Testis (tissue), 3 donors: Measurements from ENCODE around the gene CALR3. TPM values are rescaled to one million over a fixed set of nuclear protein-coding genes. Genes with fewer than 3 reads are reported as not detected.
A peak's percentile ranks its signal among the peaks of the same experiment; 100 is the strongest.
"Not testable (repeated sequence)": the region's sequence is repeated elsewhere in the genome, so short reads cannot be mapped to it uniquely, and the experiment has no call there.

ENCODE experiments used
- DNase-seq: peaks from one replicate; pipeline ENCODE4 v3.0.0-alpha.2; 2019
- H3K27ac ChIP-seq, 2 donors: fragments of 200-600 bp; sonication (generic); one replicate each; pipeline ENCODE4 v1.5.1; 2019
- H3K27me3 ChIP-seq: fragments of 200-600 bp; sonication (generic); one replicate; pipeline ENCODE4 v1.5.1; 2019
- H3K36me3 ChIP-seq: fragments of 200-600 bp; sonication (generic); one replicate; pipeline ENCODE4 v1.5.1; 2017; ENCODE audit warnings: low read depth; ENCODE audit errors: missing control alignments
- H3K4me1 ChIP-seq: fragments of 200-600 bp; sonication (generic); one replicate; pipeline ENCODE4 v1.5.1; 2019
- H3K4me3 ChIP-seq, 2 donors: fragments of 200-600 bp; sonication (generic); one replicate each; pipeline ENCODE4 v1.5.1; 2017 to 2019
- H3K9me3 ChIP-seq: fragments of 200-600 bp; sonication (generic); one replicate; pipeline ENCODE4 v1.5.1; 2017
- CTCF ChIP-seq, 3 experiments: fragments of 450-650 bp in 2 of 3; fragments of 200-600 bp in 1 of 3; sonication (generic) in 1 of 3; IDR thresholded peaks; one replicate each; pipeline ENCODE4 v1.5.1; 2016 to 2019; ENCODE audit warnings: antibody characterized with exemption in 3 of 3, mild to moderate bottlenecking in 2 of 3, moderate library complexity in 1 of 3
- POLR2A ChIP-seq: fragments of 450-650 bp; IDR thresholded peaks from one replicate; pipeline ENCODE4 v1.6.1; 2017; ENCODE audit warnings: antibody characterized with exemption, mild to moderate bottlenecking, moderate library complexity
- WGBS, 2 donors: methylation state at CpG; one replicate each; pipeline ENCODE4 v1.1.5; 2018; 5-methylcytosine and 5-hydroxymethylcytosine counted together
- intact Hi-C: fragments of 100-400 bp; cut with DNase I; formaldehyde crosslinking; loops from one replicate; pipeline ENCODE4 v1.15.1; 2023; ENCODE audit warnings: low total_unique reads
- polyA plus RNA-seq: library from polyadenylated mRNA; stranded (reverse); fragments of 350-450 nt; fragmentation: Illumina TruSeq; extraction: RNeasy Lipid Tissue Mini Kit (QIAGEN cat#74804); gene quantifications from one replicate; pipeline ENCODE4 v1.2.3, GENCODE V29; 2014; ENCODE audit warnings: low read depth, low replicate concordance; ENCODE audit not compliant: insufficient read depth
- total RNA-seq, 2 donors: library from RNA; depleted of rRNA; stranded (reverse); fragments of >200 nt; gene quantifications; one replicate each; pipeline ENCODE4 v1.2.3, GENCODE V29; 2016

Gene CALR3
- total and polyA plus RNA-seq, 3 donors from 2014 or later: 40.6 to 102 (median 75.7) TPM

GRCh38 chr19:16449330-16449961 is 46.5 kb downstream of the CALR3 start:
- no peaks in the 10 kb centered on the region for H3K27me3 ChIP-seq
- no peak for TF ChIP-seq CTCF (IDR thresholded peaks at IDR 0.05)
- TF ChIP-seq POLR2A: no peak
- no peak overlapping the region for H3K27ac ChIP-seq
- intact Hi-C loops: no loop called here
- no peaks in the 10 kb centered on the region for H3K9me3 ChIP-seq
- 81 to 90% methylated on average over 6 of the region's 6 CpGs for WGBS, 2 donors
- H3K4me1 ChIP-seq: peaks cover 26% of the 10 kb centered on the region
- DNase-seq: no peak
- H3K36me3 ChIP-seq: no peaks in the 10 kb centered on the region
- no peak overlapping the region for H3K4me3 ChIP-seq

GRCh38 chr19:16448872-16449271 is 47.1 kb downstream of the CALR3 start:
- DNase-seq, H3K9me3 ChIP-seq, H3K36me3 ChIP-seq, H3K27me3 ChIP-seq, H3K27ac ChIP-seq, intact Hi-C loops, H3K4me3 ChIP-seq: not testable (repeated sequence)
- H3K4me1 ChIP-seq: peaks cover 23% of the 10 kb centered on the region
- 84 to 91% methylated on average over 3 of the region's 3 CpGs for WGBS, 2 donors

- WGBS, 2 donors: 52% methylated on average over 9 of the region's 9 CpGs
- no peak for TF ChIP-seq POLR2A
- TF ChIP-seq CTCF (IDR thresholded peaks at IDR 0.05): no peak
- Histone ChIP-seq H3K4me1 (peaks cover 19% of the 10 kb centered on the region), H3K27me3 (no peaks in the 10 kb centered on the region), H3K4me3 (no peak overlapping the region), H3K9me3 (no peaks in the 10 kb centered on the region), H3K27ac (no peak overlapping the region), H3K36me3 (no peaks in the 10 kb centered on the region)
- DNase-seq: peak; percentile 83
- intact Hi-C loops: no loop called here
Measured at GRCh38 chr19:16446724-16447368, 49.1 kb downstream of the CALR3 start.

- no peak for TF ChIP-seq POLR2A
- no peak for TF ChIP-seq CTCF (IDR thresholded peaks at IDR 0.05)
- Histone ChIP-seq H3K27ac (no peak overlapping the region), H3K4me1 (peaks cover 19% of the 10 kb centered on the region), H3K27me3 (no peaks in the 10 kb centered on the region), H3K9me3 (no peaks in the 10 kb centered on the region), H3K36me3 (no peaks in the 10 kb centered on the region), H3K4me3 (no peak overlapping the region)
- no peak for DNase-seq
- intact Hi-C loops: no loop called here
- 78 to 83% methylated on average over 13 of the region's 13 CpGs for WGBS, 2 donors
Measured at GRCh38 chr19:16446108-16446723, 49.8 kb downstream of the CALR3 start.

GRCh38 chr19:16445238-16446107 is 50.5 kb downstream of the CALR3 start:
- H3K4me1 ChIP-seq: peaks cover 19% of the 10 kb centered on the region
- WGBS, 2 donors: 85% methylated on average over 13 to 14 of the region's 14 CpGs

More at GRCh38 chr19:16445238-16446107, 50.5 kb downstream of the CALR3 start:
- H3K9me3 ChIP-seq: no peaks in the 10 kb centered on the region
- TF ChIP-seq CTCF (IDR thresholded peaks at IDR 0.05) (no peak), POLR2A (no peak)
- no peaks in the 10 kb centered on the region for H3K36me3 ChIP-seq
- H3K27ac ChIP-seq: no peak overlapping the region
- DNase-seq: no peak
- no peaks in the 10 kb centered on the region for H3K27me3 ChIP-seq
- intact Hi-C loops: no loop called here
- no peak overlapping the region for H3K4me3 ChIP-seq
